HCT116 (cell line): ENCODE measurements around the gene ACY1. TPM values are rescaled to one million over a fixed set of nuclear protein-coding genes. Genes with fewer than 3 reads are reported as not detected.
A peak's percentile ranks its signal among the peaks of the same experiment; 100 is the strongest.

Experiments
- ATAC-seq: fragments of 200-7000 bp; cut with Tn5 transposase; 2 replicates; pipeline ENCODE4 v1.9.1; 2020; ENCODE audit warnings: mild to moderate bottlenecking, moderate library complexity
- BruUV-seq: library from RNA; stranded (reverse); fragments of 400-500 nt; replicated peaks from 2 replicates; lab custom pipeline; 2021; lab: Mats Ljungman, UMichigan
- CTCF ChIA-PET: fragments of 300-600 bp; sonication (Branson Sonifier 250); formaldehyde crosslinking; loops from one replicate; lab custom pipeline; 2021; ENCODE audit warnings: antibody characterized with exemption; lab: Charles Lee
- POLR2A ChIA-PET: fragments of 300-600, 350-600 bp; sonication (Branson Sonifier 250); formaldehyde crosslinking; loops from one replicate; lab custom pipeline; 2021; ENCODE audit warnings: antibody characterized with exemption; lab: Charles Lee
- RAD21 ChIA-PET, 2 experiments: fragments of 300-600 bp; sonication (Branson Sonifier 250); formaldehyde crosslinking; loops; one replicate each; lab custom pipeline; 2023; ENCODE audit warnings: low total read pairs in 2 of 2; ENCODE audit not compliant: uncharacterized antibody in 2 of 2, unreplicated experiment in 2 of 2, low non-redundant PET in 1 of 2; lab: Charles Lee
- DNase-seq: peaks from one replicate; pipeline ENCODE4 v3.0.0-alpha.2; 2010; ENCODE audit warnings: low read depth, low spot score
- H2AFZ ChIP-seq: fragments of 200-600 bp; shearing (Covaris generic), sonication (generic); 2 replicates; pipeline ENCODE4 v1.6.1; 2017; ENCODE audit warnings: low read depth, mixed run types, mixed read lengths, antibody characterized with exemption, low read length; ENCODE audit not compliant: poor library complexity, severe bottlenecking
- H3K27ac ChIP-seq: 2 replicates; pipeline ENCODE4 v1.5.1; 2012; ENCODE audit warnings: low read depth, low read length
- H3K27me3 ChIP-seq: fragments of 200-600 bp; sonication (generic); 2 replicates; pipeline ENCODE4 v1.6.1; 2016; ENCODE audit warnings: mixed run types, low read length, mixed read lengths; ENCODE audit not compliant: insufficient read depth
- H3K36me3 ChIP-seq, 2 experiments: fragments of 200-500 bp in 1 of 2; fragments of 200-600 bp in 1 of 2; sonication (Bioruptor generic) in 1 of 2; sonication (generic) in 1 of 2; 2 replicates each; pipeline versions ENCODE4 v1.5.1 to v1.6.1; 2014 to 2016; ENCODE audit warnings: low read length in 2 of 2, inconsistent platforms in 1 of 2, mixed read lengths in 1 of 2, mixed run types in 1 of 2; ENCODE audit not compliant: insufficient read depth in 2 of 2, control insufficient read depth in 1 of 2
- H3K4me1 ChIP-seq, 2 experiments: fragments of 200-600 bp in 1 of 2; sonication (generic) in 1 of 2; 2 replicates each; pipeline versions ENCODE4 v1.5.1 to v1.6.1; 2012 to 2017; ENCODE audit warnings: low read length in 2 of 2, inconsistent platforms in 1 of 2, mild to moderate bottlenecking in 1 of 2, mixed read lengths in 1 of 2, mixed run types in 1 of 2, moderate library complexity in 1 of 2; ENCODE audit not compliant: insufficient read depth in 2 of 2, control insufficient read depth in 1 of 2
- H3K4me2 ChIP-seq: fragments of 200-600 bp; sonication (generic); 2 replicates; pipeline ENCODE4 v1.6.1; 2017; ENCODE audit warnings: mixed run types, low read length, mixed read lengths
- H3K4me3 ChIP-seq, 2 experiments: fragments of 200-600 bp in 1 of 2; sonication (generic) in 1 of 2; replicated peaks in 1 of 2; 2 replicates each; pipeline ENCODE4 v1.5.1; 2011 to 2016; ENCODE audit warnings: low read length in 2 of 2, control low read depth in 1 of 2, low read depth in 1 of 2, mild to moderate bottlenecking in 1 of 2, mixed read lengths in 1 of 2, mixed run types in 1 of 2
- H3K79me2 ChIP-seq: fragments of 200-600 bp; sonication (generic); 2 replicates; pipeline ENCODE4 v1.6.1; 2017; ENCODE audit warnings: mild to moderate bottlenecking, mixed run types, low read length, moderate library complexity, mixed read lengths; ENCODE audit not compliant: insufficient read depth
- H3K9ac ChIP-seq: fragments of 200-600 bp; sonication (generic); 2 replicates; pipeline ENCODE4 v1.6.1; 2016; ENCODE audit warnings: low read length, mixed read lengths
- H3K9me2 ChIP-seq: fragments of 200-600 bp; sonication (generic), shearing (Covaris generic); 2 replicates; pipeline ENCODE4 v1.6.1; 2017; ENCODE audit warnings: mixed run types, mild to moderate bottlenecking, moderate library complexity; ENCODE audit not compliant: insufficient read depth
- H3K9me3 ChIP-seq, 2 experiments: fragments of 200-500 bp in 1 of 2; fragments of 200-600 bp in 1 of 2; sonication (Bioruptor generic) in 1 of 2; sonication (generic) in 1 of 2; 2 replicates each; pipeline ENCODE4 v1.6.1; 2014 to 2017; ENCODE audit warnings: low read length in 2 of 2, mixed read lengths in 2 of 2, inconsistent platforms in 1 of 2, low read depth in 1 of 2, mild to moderate bottlenecking in 1 of 2, mixed run types in 1 of 2, moderate library complexity in 1 of 2; ENCODE audit not compliant: control insufficient read depth in 1 of 2, insufficient read depth in 1 of 2
- H4K20me1 ChIP-seq: fragments of 200-600 bp; sonication (generic), shearing (Covaris generic); 2 replicates; pipeline ENCODE4 v1.6.1; 2017; ENCODE audit warnings: mixed run types, mild to moderate bottlenecking, moderate library complexity; ENCODE audit not compliant: insufficient read depth
- SP1 ChIP-seq: IDR thresholded peaks from 2 replicates; pipeline ENCODE4 v1.6.1; 2012; ENCODE audit warnings: low read depth
- TCF7L2 ChIP-seq: IDR thresholded peaks from 2 replicates; pipeline ENCODE4 v1.7.0; 2011; ENCODE audit warnings: borderline replicate concordance, inconsistent platforms; ENCODE audit not compliant: insufficient read depth, insufficient read length; ENCODE audit errors: extremely low read depth
- intact Hi-C: fragments of 100-400 bp; cut with micrococcal nuclease; formaldehyde crosslinking; loops from 2 replicates; pipeline ENCODE4 v1.10.0; 2022
- total RNA-seq: library from RNA; stranded (reverse); gene quantifications from one replicate; pipeline ENCODE4 v1.2.1, GENCODE V29; 2021; ENCODE audit not compliant: unreplicated experiment
- TF ChIP-seq, protein P1 (sequence below), 3 experiments: fragments of 200-600 bp in 1 of 3; sonication (generic) in 1 of 3; IDR thresholded peaks in 2 of 3; conservative IDR thresholded peaks in 1 of 3; 2 replicates each; pipeline ENCODE4 v1.5.1; 2012 to 2017; ENCODE audit warnings: low read depth in 2 of 3, low read length in 2 of 3, antibody characterized with exemption in 1 of 3, borderline replicate concordance in 1 of 3, control low read depth in 1 of 3, mild to moderate bottlenecking in 1 of 3, mixed read lengths in 1 of 3, mixed run types in 1 of 3, moderate library complexity in 1 of 3; ENCODE audit not compliant: insufficient read depth in 1 of 3

ACY1 gene
- total RNA-seq, 1 experiment from 2014 or later: 73.2 TPM

GRCh38 chr3:51955893-51956770 lies 27.2 kb upstream of the ACY1 start:
- ChIA-PET RAD21 (no interaction called here), POLR2A (no interaction called here), CTCF (no interaction called here)
- Histone ChIP-seq H3K9me2 (no peaks in the 10 kb centered on the region), H3K79me2 (no peaks in the 10 kb centered on the region), H3K4me2 (no peak overlapping the region), H3K9me3 (no peaks in the 10 kb centered on the region), H4K20me1 (no peaks in the 10 kb centered on the region), H3K36me3 (0 out of 4 replicates have a peak, but pooled peaks cover 0 to 3% of the 10 kb centered on the region in 2 experiments), H3K9ac (no peak overlapping the region), H3K27me3 (no peaks in the 10 kb centered on the region), H2AFZ (no peak overlapping the region), H3K4me3 (no peak overlapping the region), H3K27ac (no peak overlapping the region), H3K4me1 (no peaks in the 10 kb centered on the region)
- TF ChIP-seq SP1: no peak
- TF ChIP-seq, protein P1, sequence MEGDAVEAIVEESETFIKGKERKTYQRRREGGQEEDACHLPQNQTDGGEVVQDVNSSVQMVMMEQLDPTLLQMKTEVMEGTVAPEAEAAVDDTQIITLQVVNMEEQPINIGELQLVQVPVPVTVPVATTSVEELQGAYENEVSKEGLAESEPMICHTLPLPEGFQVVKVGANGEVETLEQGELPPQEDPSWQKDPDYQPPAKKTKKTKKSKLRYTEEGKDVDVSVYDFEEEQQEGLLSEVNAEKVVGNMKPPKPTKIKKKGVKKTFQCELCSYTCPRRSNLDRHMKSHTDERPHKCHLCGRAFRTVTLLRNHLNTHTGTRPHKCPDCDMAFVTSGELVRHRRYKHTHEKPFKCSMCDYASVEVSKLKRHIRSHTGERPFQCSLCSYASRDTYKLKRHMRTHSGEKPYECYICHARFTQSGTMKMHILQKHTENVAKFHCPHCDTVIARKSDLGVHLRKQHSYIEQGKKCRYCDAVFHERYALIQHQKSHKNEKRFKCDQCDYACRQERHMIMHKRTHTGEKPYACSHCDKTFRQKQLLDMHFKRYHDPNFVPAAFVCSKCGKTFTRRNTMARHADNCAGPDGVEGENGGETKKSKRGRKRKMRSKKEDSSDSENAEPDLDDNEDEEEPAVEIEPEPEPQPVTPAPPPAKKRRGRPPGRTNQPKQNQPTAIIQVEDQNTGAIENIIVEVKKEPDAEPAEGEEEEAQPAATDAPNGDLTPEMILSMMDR (IDR thresholded peaks at IDR 0.05 in 2 of 3, conservative IDR thresholded peaks at IDR 0.05 in 1 of 3; ENCODE audit: borderline replicate concordance in 1 of 3, insufficient read depth in 1 of 3, low read depth in 2 of 3, low read length in 2 of 3): peak in 2 of 3 experiments; percentile 32 to 34; a peak in 4 of 6 replicates
- no TSS peak for BruUV-seq
- DNase-seq: no peak
- intact Hi-C loops: no loop called here
- peak; percentile 54; the same call in 1 of the 2 replicates for ATAC-seq

DNA sequence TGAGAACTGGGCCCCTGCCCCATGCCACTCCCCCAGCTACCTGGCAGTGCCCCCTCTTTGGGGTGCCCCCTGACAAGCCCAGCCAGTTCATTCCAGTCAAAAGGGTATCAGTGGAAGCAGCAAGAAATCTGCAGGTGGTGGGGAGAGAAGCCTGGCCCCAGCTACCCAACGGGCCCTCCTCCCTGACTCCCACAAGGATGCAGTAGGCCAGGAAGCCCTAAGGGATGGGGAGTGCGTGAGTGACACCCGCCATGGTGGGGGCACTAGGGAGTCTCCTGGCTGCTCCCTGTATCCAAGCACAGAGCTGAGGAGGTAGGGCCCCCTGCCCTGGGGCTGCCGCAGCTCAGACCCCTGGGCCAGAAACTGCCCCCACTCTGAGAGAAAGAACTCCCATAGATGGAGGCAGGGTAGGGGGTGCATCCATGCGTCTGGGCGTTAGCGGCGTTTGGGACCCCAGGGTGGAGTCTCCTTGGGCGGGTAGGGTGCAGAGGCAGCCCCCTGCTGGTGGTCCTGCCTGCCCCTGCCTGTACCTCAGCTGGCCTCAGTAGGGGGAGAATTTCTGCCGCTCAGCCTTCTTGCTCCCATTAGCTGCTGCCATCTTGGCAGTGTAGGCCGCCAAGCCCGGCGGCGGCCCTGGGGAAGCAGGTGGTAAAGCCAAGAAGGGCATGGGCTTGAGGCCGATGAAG lies 25.7 kb upstream of the ACY1 start:
- ChIA-PET CTCF (interaction anchor here (0.9 kb wide), 1 partner anchor 16 kb away, joined by 3 read pairs; the partner anchor contains the start of gene RRP9), POLR2A (no interaction called here), RAD21 (no interaction called here)
- no peak overlapping the region for H3K9ac ChIP-seq
- no peaks in the 10 kb centered on the region for H3K9me2 ChIP-seq
- BruUV-seq: no TSS peak
- TF ChIP-seq TCF7L2: no peak
- no peaks in the 10 kb centered on the region for H3K79me2 ChIP-seq
- H3K36me3 ChIP-seq: 0 out of 4 replicates have a peak, but pooled peaks cover 0 to 3% of the 10 kb centered on the region in 2 experiments
- ATAC-seq: no peak
- intact Hi-C loops: no loop called here
- H4K20me1 ChIP-seq: no peaks in the 10 kb centered on the region
- no peaks in the 10 kb centered on the region for H3K4me1 ChIP-seq
- H3K27ac ChIP-seq: no peak overlapping the region
- DNase-seq: no peak
- no peaks in the 10 kb centered on the region for H3K9me3 ChIP-seq
- no peak overlapping the region for H2AFZ ChIP-seq
- H3K27me3 ChIP-seq: no peaks in the 10 kb centered on the region
- no peak overlapping the region for H3K4me3 ChIP-seq
- H3K4me2 ChIP-seq: no peak overlapping the region
